ENCODE results near the gene NUMB. TPM values are rescaled to one million over a fixed set of nuclear protein-coding genes. Genes with fewer than 3 reads are reported as not detected.

Gene NUMB
- total RNA-seq, 4 donors from 2014 or later: 43.1 to 83.4 (median 50.2) TPM

DNA sequence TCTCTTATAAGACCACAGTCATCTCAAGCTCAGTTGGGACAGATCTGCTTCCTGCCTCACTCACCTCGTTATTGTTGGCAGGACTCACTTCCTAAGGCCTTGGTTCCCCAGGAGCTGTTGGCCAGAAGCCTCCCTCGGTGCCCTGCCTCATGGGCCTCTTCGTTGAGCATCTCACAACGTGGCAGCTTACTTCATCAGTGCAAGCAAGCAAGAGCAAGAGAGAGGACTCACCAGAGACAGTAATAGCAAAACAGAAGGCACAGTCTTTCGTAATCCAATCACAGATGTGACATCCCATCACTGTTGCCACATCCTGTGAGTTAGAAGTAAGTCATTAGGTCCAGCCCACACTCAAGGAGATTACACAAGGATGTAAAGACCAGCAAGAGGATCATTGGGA, 5.1 kb upstream of the NUMB start:
- peaks cover 33% of the 10 kb centered on the region for H3K4me1 ChIP-seq
- H3K27me3 ChIP-seq: no peaks in the 10 kb centered on the region
- H3K36me3 ChIP-seq: no peaks in the 10 kb centered on the region
- peak in 1 of 2 donors; percentile 73 for DNase-seq (ENCODE audit: low spot score in 2 of 2)
- H3K9me3 ChIP-seq: no peaks in the 10 kb centered on the region
- no peak overlapping the region for H3K4me3 ChIP-seq
- peak in 2 of 3 donors; percentile 64 to 68 for TF ChIP-seq POLR2AphosphoS5 (IDR thresholded peaks at IDR 0.05)
- no peak for TF ChIP-seq EP300 (IDR thresholded peaks at IDR 0.05)
- peak overlapping the region; percentile 36 for H3K27ac ChIP-seq
- 48% methylated on average over 5 of the region's 5 CpGs for WGBS

DNA sequence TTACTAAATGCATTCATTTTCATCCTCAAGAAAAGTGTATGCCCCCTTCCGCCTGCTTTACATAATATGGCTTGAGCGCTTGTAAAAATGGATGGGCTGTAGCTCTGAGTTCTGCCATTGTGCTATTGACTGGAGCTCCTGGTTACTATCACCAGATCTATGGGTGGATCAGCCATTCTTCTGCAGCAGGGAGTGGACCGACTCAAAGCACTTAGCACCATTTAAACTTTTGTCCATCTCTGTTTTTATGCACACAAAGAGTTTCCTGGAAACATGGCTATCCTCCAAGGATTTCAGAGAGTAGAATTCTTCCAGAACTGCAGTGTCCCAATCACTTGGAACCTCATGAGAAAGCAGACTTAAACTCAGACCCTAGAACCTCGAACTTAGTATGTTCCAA, 4.5 kb upstream of the NUMB start:
- no peak for DNase-seq (ENCODE audit: low spot score in 2 of 2)
- no peak for TF ChIP-seq POLR2A (IDR thresholded peaks at IDR 0.05)
- TF ChIP-seq POLR2AphosphoS5 (IDR thresholded peaks at IDR 0.05): no peak
- no peak for TF ChIP-seq EP300 (IDR thresholded peaks at IDR 0.05)
- TF ChIP-seq, protein P1, sequence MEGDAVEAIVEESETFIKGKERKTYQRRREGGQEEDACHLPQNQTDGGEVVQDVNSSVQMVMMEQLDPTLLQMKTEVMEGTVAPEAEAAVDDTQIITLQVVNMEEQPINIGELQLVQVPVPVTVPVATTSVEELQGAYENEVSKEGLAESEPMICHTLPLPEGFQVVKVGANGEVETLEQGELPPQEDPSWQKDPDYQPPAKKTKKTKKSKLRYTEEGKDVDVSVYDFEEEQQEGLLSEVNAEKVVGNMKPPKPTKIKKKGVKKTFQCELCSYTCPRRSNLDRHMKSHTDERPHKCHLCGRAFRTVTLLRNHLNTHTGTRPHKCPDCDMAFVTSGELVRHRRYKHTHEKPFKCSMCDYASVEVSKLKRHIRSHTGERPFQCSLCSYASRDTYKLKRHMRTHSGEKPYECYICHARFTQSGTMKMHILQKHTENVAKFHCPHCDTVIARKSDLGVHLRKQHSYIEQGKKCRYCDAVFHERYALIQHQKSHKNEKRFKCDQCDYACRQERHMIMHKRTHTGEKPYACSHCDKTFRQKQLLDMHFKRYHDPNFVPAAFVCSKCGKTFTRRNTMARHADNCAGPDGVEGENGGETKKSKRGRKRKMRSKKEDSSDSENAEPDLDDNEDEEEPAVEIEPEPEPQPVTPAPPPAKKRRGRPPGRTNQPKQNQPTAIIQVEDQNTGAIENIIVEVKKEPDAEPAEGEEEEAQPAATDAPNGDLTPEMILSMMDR (IDR thresholded peaks at IDR 0.05): no peak
- Histone ChIP-seq H3K27me3 (no peaks in the 10 kb centered on the region), H3K4me1 (peaks cover 33% of the 10 kb centered on the region), H3K9me3 (no peaks in the 10 kb centered on the region), H3K27ac (peak overlapping the region; percentile 36), H3K4me3 (no peak overlapping the region), H3K36me3 (no peaks in the 10 kb centered on the region)
- 38% methylated on average over 4 of the region's 4 CpGs for WGBS

DNA sequence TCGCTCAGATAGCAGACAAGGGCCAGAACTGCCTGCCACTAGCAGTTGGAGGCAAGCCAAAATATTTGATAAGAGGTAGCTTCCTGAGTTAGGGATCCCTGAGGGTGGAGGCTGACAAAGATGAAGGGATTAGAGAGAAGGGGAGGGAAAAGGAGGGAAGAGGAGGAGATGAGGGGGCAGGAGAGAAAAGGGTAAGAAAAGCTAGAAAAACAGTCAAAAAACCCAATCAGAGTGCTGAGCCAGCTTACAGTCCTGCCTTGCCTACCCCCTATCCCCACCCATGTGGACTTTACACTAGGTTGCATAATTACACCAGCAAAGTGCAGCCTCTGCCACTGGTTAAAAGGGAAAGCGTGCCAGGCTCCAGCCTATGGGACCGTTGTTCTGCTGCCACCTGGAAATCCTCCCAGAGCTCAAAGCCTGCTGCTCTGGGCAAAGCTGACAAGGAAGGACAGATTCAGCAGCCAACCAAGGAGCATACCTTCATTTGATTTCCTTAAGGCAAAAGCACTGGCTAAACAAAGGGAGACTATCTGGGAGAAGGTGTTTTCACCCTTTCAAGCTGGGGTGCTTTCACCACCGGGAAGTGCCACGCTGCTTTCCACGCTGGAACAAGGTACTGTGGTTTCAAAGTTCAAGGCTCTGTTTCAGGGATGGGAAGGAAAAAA, 3.8 kb upstream of the NUMB start:
- H3K4me1 ChIP-seq: peaks cover 35% of the 10 kb centered on the region
- peak in 1 of 2 donors; percentile 69 for DNase-seq (ENCODE audit: low spot score in 2 of 2)
- no peaks in the 10 kb centered on the region for H3K36me3 ChIP-seq
- no peaks in the 10 kb centered on the region for H3K27me3 ChIP-seq
- peak overlapping the region; percentile 1 for H3K4me3 ChIP-seq
- TF ChIP-seq, protein P1 (IDR thresholded peaks at IDR 0.05): no peak
- TF ChIP-seq POLR2A (IDR thresholded peaks at IDR 0.05) (no peak), EP300 (IDR thresholded peaks at IDR 0.05) (no peak), POLR2AphosphoS5 (IDR thresholded peaks at IDR 0.05) (no peak)
- peak overlapping the region; percentile 34 for H3K27ac ChIP-seq
- WGBS: 37% methylated on average over 6 of the region's 6 CpGs
- H3K9me3 ChIP-seq: no peaks in the 10 kb centered on the region

DNA sequence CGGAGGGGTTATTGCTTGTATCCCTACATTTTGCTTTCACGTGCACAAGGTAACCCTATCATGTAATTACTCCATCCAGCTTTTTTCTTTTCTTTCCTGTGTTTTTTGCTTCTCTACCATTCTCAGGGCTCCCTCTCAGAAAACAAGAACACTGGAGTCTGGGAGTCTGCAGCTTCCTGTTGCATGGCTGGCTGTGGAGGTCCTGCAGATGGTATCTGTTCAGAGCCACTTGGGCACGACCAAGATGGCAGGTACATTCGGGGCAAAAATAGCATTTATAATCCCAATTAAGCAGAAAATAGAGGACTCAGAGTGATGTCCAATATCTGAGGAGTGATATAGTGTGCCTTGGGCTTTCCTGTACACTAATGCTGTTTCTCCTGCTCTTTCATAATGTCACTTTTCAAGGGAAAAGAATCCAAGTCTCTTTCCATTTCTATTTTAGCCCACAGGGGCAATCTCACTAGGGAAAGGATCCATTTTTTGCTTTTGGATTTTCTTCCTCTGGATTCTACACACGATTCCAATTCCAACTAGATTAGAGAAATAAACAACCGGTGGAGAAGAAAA, 3.2 kb upstream of the NUMB start:
- H3K4me3 ChIP-seq: peak overlapping the region; percentile 1
- DNase-seq (ENCODE audit: low spot score in 2 of 2): no peak
- H3K27ac ChIP-seq: peak overlapping the region; percentile 34
- TF ChIP-seq POLR2AphosphoS5 (IDR thresholded peaks at IDR 0.05) (no peak), POLR2A (IDR thresholded peaks at IDR 0.05) (no peak), EP300 (IDR thresholded peaks at IDR 0.05) (no peak)
- TF ChIP-seq, protein P1 (IDR thresholded peaks at IDR 0.05): no peak
- no peaks in the 10 kb centered on the region for H3K36me3 ChIP-seq
- 30% methylated on average over 6 of the region's 6 CpGs for WGBS
- no peaks in the 10 kb centered on the region for H3K27me3 ChIP-seq
- H3K9me3 ChIP-seq: no peaks in the 10 kb centered on the region
- H3K4me1 ChIP-seq: peaks cover 41% of the 10 kb centered on the region

DNA sequence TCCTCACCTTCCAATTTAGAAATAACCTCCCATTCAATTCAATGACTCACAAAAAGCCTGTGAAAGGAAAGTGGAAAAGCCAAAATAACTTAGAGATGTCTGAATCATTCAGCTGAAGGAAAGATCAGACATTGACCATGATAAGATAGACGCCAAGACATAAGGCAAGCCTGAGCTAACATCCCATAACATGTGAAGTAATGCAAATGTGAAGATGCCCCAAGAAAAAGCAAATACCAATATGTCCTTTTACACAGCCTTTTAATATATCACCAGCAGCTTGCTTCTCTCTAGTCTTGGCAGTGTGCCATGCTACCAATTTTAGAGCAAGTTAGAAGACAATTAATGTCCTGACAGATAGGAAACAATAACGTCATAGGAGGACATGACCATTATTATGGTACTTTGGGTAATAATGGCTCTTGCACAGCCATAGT, 2.4 kb upstream of the NUMB start:
- 41% methylated on average over 2 of the region's 2 CpGs for WGBS
- Histone ChIP-seq H3K4me3 (no peak overlapping the region), H3K27ac (no peak overlapping the region), H3K4me1 (peaks cover 44% of the 10 kb centered on the region), H3K36me3 (no peaks in the 10 kb centered on the region), H3K9me3 (no peaks in the 10 kb centered on the region), H3K27me3 (no peaks in the 10 kb centered on the region)
- TF ChIP-seq EP300 (IDR thresholded peaks at IDR 0.05) (no peak), POLR2AphosphoS5 (IDR thresholded peaks at IDR 0.05) (no peak), POLR2A (IDR thresholded peaks at IDR 0.05) (no peak)
- TF ChIP-seq, protein P1 (IDR thresholded peaks at IDR 0.05): no peak
- DNase-seq (ENCODE audit: low spot score in 2 of 2): no peak

Data from suprapubic skin (tissue), 4 donors.